ENCODE measurements around the gene ATF2.
A peak's percentile ranks its signal among the peaks of the same experiment; 100 is the strongest.

ATF2 gene

GRCh38 chr2:175167792-175168563, at the start of gene ATF2:
Gene ATF2 (minus strand): TSS chr2:175168203. CDS start chr2:175136443, 31,760 bp downstream.
- DNase-seq (ENCODE audit: low read depth) = peak; percentile 88

GRCh38 chr2:175207741-175208438, 39.9 kb upstream of the ATF2 start:
- no peak for DNase-seq (ENCODE audit: low read depth)

GRCh38 chr2:175206866-175207265, 38.9 kb upstream of the ATF2 start:
- no peak for DNase-seq (ENCODE audit: low read depth)

GRCh38 chr2:175205523-175205922, 37.5 kb upstream of the ATF2 start:
- no peak for DNase-seq (ENCODE audit: low read depth)

- no peak for DNase-seq (ENCODE audit: low read depth)
Measured at GRCh38 chr2:175203621-175204496, 35.9 kb upstream of the ATF2 start.

- DNase-seq (ENCODE audit: low read depth) = no peak
Measured at GRCh38 chr2:175195012-175195411, 27.0 kb upstream of the ATF2 start.

- no peak for DNase-seq (ENCODE audit: low read depth)
Measured at GRCh38 chr2:175188761-175189160, 20.8 kb upstream of the ATF2 start.

GRCh38 chr2:175187378-175187777, 19.4 kb upstream of the ATF2 start:
- no peak for DNase-seq (ENCODE audit: low read depth)

GRCh38 chr2:175183674-175184073, 15.7 kb upstream of the ATF2 start:
- no peak for DNase-seq (ENCODE audit: low read depth)

GRCh38 chr2:175181877-175182308, 13.9 kb upstream of the ATF2 start:
- DNase-seq (ENCODE audit: low read depth) = no peak

GRCh38 chr2:175181104-175181876, 13.3 kb upstream of the ATF2 start, which contains the start of gene ATP5MC3:
Gene ATP5MC3 (minus strand): TSS chr2:175181710. CDS start chr2:175181393, 317 bp downstream.
- peak; percentile 73 for DNase-seq (ENCODE audit: low read depth)

- DNase-seq (ENCODE audit: low read depth) = no peak
Measured at GRCh38 chr2:175180701-175181103, 12.7 kb upstream of the ATF2 start.

- DNase-seq (ENCODE audit: low read depth) = no peak
Measured at GRCh38 chr2:175176624-175177023, 8.6 kb upstream of the ATF2 start.

- no peak for DNase-seq (ENCODE audit: low read depth)
Measured at GRCh38 chr2:175175896-175176295, 7.9 kb upstream of the ATF2 start.

- DNase-seq (ENCODE audit: low read depth) = no peak
Measured at GRCh38 chr2:175175320-175175719, 7.3 kb upstream of the ATF2 start.

- DNase-seq (ENCODE audit: low read depth) = no peak
Measured at GRCh38 chr2:175170659-175171304, 2.8 kb upstream of the ATF2 start.

GRCh38 chr2:175169191-175169590, 1.2 kb upstream of the ATF2 start:
- no peak for DNase-seq (ENCODE audit: low read depth)

- no peak for DNase-seq (ENCODE audit: low read depth)
Measured at GRCh38 chr2:175168564-175168945, 552 bp upstream of the ATF2 start.

- no peak for DNase-seq (ENCODE audit: low read depth)
Measured at GRCh38 chr2:175167076-175167791, 769 bp downstream of the ATF2 start.

GRCh38 chr2:175166216-175166824, 1.7 kb downstream of the ATF2 start:
- DNase-seq (ENCODE audit: low read depth) = no peak

Measured in HS-27A (cell line).